Stimulated activated naive CD8-positive, alpha-beta T cell treated with anti-CD3 and anti-CD28 coated beads, Interleukin-15, amount 100 ng/mL, for 72 hours (primary cell): ENCODE data around the gene SCN2B.

Experiments used
- ATAC-seq: fragments of 150-1000 bp; cut with Tn5 transposase; 2 replicates; pipeline ENCODE4 v1.10.0; 2021; ENCODE audit warnings: mild to moderate bottlenecking, moderate library complexity
- DNase-seq, 2 donors: peaks; one replicate each; pipeline ENCODE4 v3.0.0; 2021 to 2022
- H3K27ac Mint-ChIP-seq, 2 donors: one replicate each; pipeline ENCODE4 v1.8.0; 2022; ENCODE audit warnings: mild to moderate bottlenecking in 2 of 2, mixed read lengths in 2 of 2, moderate library complexity in 2 of 2
- H3K27me3 Mint-ChIP-seq: one replicate; pipeline ENCODE4 v1.8.0; 2022; ENCODE audit warnings: mixed read lengths
- H3K4me1 Mint-ChIP-seq: one replicate; pipeline ENCODE4 v1.8.0; 2022; ENCODE audit warnings: mild to moderate bottlenecking, mixed read lengths
- H3K4me3 Mint-ChIP-seq, 2 donors: one replicate each; pipeline ENCODE4 v1.8.0; 2022; ENCODE audit warnings: mild to moderate bottlenecking in 2 of 2, mixed read lengths in 2 of 2, moderate library complexity in 1 of 2
- H3K9me3 Mint-ChIP-seq, 2 donors: one replicate each; pipeline ENCODE4 v1.8.0; 2022; ENCODE audit warnings: mixed read lengths in 2 of 2

The SCN2B gene

GRCh38 chr11:118175993-118176777, at the start of gene SCN2B:
TSS of gene SCN2B (minus strand) at chr11:118176639. CDS start at chr11:118176431, 208 bp downstream.
- Mint-ChIP-seq H3K4me3 (no peak within 1 kb of the TSS), H3K27me3 (peaks cover 32% of the 10 kb centered on the region), H3K27ac (peak within 1 kb of the TSS in 1 of 2 donors; percentile 27), H3K4me1 (peaks cover 11% of the 10 kb centered on the region), H3K9me3 (no peaks in the 10 kb centered on the region)
- ATAC-seq (no peak), DNase-seq (no peak)

GRCh38 chr11:118224511-118225188, 48.2 kb upstream of the SCN2B start, which contains the start of gene JAML:
TSS of gene JAML (minus strand) at chr11:118225011. CDS start at chr11:118214866, 10,145 bp downstream.
- peak; percentile 85 for ATAC-seq
- peak within 1 kb of the TSS; percentile 96 to 99 for H3K27ac Mint-ChIP-seq

GRCh38 chr11:118223992-118224391, 47.6 kb upstream of the SCN2B start:
- peak; percentile 52 for ATAC-seq
- Mint-ChIP-seq H3K4me3 (peak overlapping the region; percentile 85 to 92), H3K27ac (peak overlapping the region; percentile 96 to 99), H3K9me3 (peaks cover 5 to 7% of the 10 kb centered on the region in 2 donors), H3K4me1 (peaks cover 40% of the 10 kb centered on the region), H3K27me3 (no peaks in the 10 kb centered on the region)
- DNase-seq = peak in 1 of 2 donors; percentile 53

More at GRCh38 chr11:118224511-118225188, 48.2 kb upstream of the SCN2B start, which contains the start of gene JAML:
- peaks cover 5 to 7% of the 10 kb centered on the region in 2 donors for H3K9me3 Mint-ChIP-seq
- H3K4me1 Mint-ChIP-seq = peaks cover 33% of the 10 kb centered on the region
- H3K4me3 Mint-ChIP-seq = peak within 1 kb of the TSS; percentile 89 to 92
- H3K27me3 Mint-ChIP-seq = no peaks in the 10 kb centered on the region
- peak; percentile 71 to 84 for DNase-seq

GRCh38 chr11:118223570-118223969, 47.1 kb upstream of the SCN2B start:
- DNase-seq (no peak), ATAC-seq (peak; percentile 39)
- peak overlapping the region; percentile 85 to 92 for H3K4me3 Mint-ChIP-seq
- H3K27ac Mint-ChIP-seq = peak overlapping the region; percentile 96 to 99
- peaks cover 44% of the 10 kb centered on the region for H3K4me1 Mint-ChIP-seq
- peaks cover 5 to 7% of the 10 kb centered on the region in 2 donors for H3K9me3 Mint-ChIP-seq
- H3K27me3 Mint-ChIP-seq = no peaks in the 10 kb centered on the region

GRCh38 chr11:118222437-118222836, 46.0 kb upstream of the SCN2B start:
- ATAC-seq = no peak
- H3K4me1 Mint-ChIP-seq = peaks cover 55% of the 10 kb centered on the region
- peak overlapping the region; percentile 97 to 98 for H3K27ac Mint-ChIP-seq
- peak overlapping the region; percentile 92 to 98 for H3K4me3 Mint-ChIP-seq
- no peak for DNase-seq
- H3K9me3 Mint-ChIP-seq = peaks cover 5 to 7% of the 10 kb centered on the region in 2 donors
- no peaks in the 10 kb centered on the region for H3K27me3 Mint-ChIP-seq

- Mint-ChIP-seq H3K27me3 (no peaks in the 10 kb centered on the region), H3K27ac (peak overlapping the region; percentile 97 to 98), H3K4me1 (peaks cover 65% of the 10 kb centered on the region), H3K4me3 (peak overlapping the region; percentile 92 to 98), H3K9me3 (peaks cover 5 to 7% of the 10 kb centered on the region in 2 donors)
- DNase-seq (peak in 1 of 2 donors; percentile 68), ATAC-seq (no peak)
These were observed 45.0 kb upstream of the SCN2B start for GRCh38 chr11:118221419-118221818.

- DNase-seq (no peak), ATAC-seq (no peak)
- H3K27ac Mint-ChIP-seq = peak overlapping the region; percentile 92 to 94
- H3K4me3 Mint-ChIP-seq = peak overlapping the region; percentile 92 to 98
- H3K4me1 Mint-ChIP-seq = peaks cover 81% of the 10 kb centered on the region
- no peaks in the 10 kb centered on the region for H3K9me3 Mint-ChIP-seq
- H3K27me3 Mint-ChIP-seq = no peaks in the 10 kb centered on the region
These were observed 43.3 kb upstream of the SCN2B start for GRCh38 chr11:118219732-118220131.

- H3K4me3 Mint-ChIP-seq = peak overlapping the region; percentile 92 to 98
- H3K27me3 Mint-ChIP-seq = no peaks in the 10 kb centered on the region
- peak overlapping the region; percentile 92 to 94 for H3K27ac Mint-ChIP-seq
- DNase-seq = no peak
- no peaks in the 10 kb centered on the region for H3K9me3 Mint-ChIP-seq
- no peak for ATAC-seq
- H3K4me1 Mint-ChIP-seq = peaks cover 86% of the 10 kb centered on the region
These were observed 42.8 kb upstream of the SCN2B start for GRCh38 chr11:118219244-118219643.

- peak overlapping the region; percentile 94 to 97 for H3K27ac Mint-ChIP-seq
- ATAC-seq (peak; percentile 80), DNase-seq (peak in 1 of 2 donors; percentile 57)
- no peaks in the 10 kb centered on the region for H3K27me3 Mint-ChIP-seq
- H3K9me3 Mint-ChIP-seq = no peaks in the 10 kb centered on the region
- H3K4me1 Mint-ChIP-seq = peaks cover 98% of the 10 kb centered on the region
- H3K4me3 Mint-ChIP-seq = peak overlapping the region; percentile 92 to 98
These were observed 41.1 kb upstream of the SCN2B start for GRCh38 chr11:118217575-118217974.

- no peaks in the 10 kb centered on the region for H3K9me3 Mint-ChIP-seq
These were observed 40.4 kb upstream of the SCN2B start for GRCh38 chr11:118216621-118217481.

GRCh38 chr11:118215765-118216164, 39.3 kb upstream of the SCN2B start:
- Mint-ChIP-seq H3K4me1 (peaks cover 99% of the 10 kb centered on the region), H3K27ac (peak overlapping the region; percentile 94 to 97), H3K9me3 (no peaks in the 10 kb centered on the region), H3K4me3 (peak overlapping the region; percentile 92 to 98), H3K27me3 (no peaks in the 10 kb centered on the region)
- no peak for ATAC-seq
- no peak for DNase-seq

More at GRCh38 chr11:118216621-118217481, 40.4 kb upstream of the SCN2B start:
- peak; percentile 85 for ATAC-seq
- H3K4me1 Mint-ChIP-seq = peaks cover 98% of the 10 kb centered on the region
- peak overlapping the region; percentile 94 to 97 for H3K27ac Mint-ChIP-seq
- H3K27me3 Mint-ChIP-seq = no peaks in the 10 kb centered on the region
- H3K4me3 Mint-ChIP-seq = peak overlapping the region; percentile 92 to 98
- peak; percentile 56 to 72 for DNase-seq

GRCh38 chr11:118215262-118215661, 38.8 kb upstream of the SCN2B start:
- Mint-ChIP-seq H3K9me3 (no peaks in the 10 kb centered on the region), H3K4me3 (peak overlapping the region; percentile 92 to 98), H3K27me3 (no peaks in the 10 kb centered on the region), H3K27ac (peak overlapping the region; percentile 29 to 94), H3K4me1 (peaks cover 99% of the 10 kb centered on the region)
- ATAC-seq (no peak), DNase-seq (no peak)

GRCh38 chr11:118214210-118214914, 37.9 kb upstream of the SCN2B start:
- H3K27me3 Mint-ChIP-seq = no peaks in the 10 kb centered on the region
- peaks cover 98% of the 10 kb centered on the region for H3K4me1 Mint-ChIP-seq
- peak overlapping the region; percentile 90 to 94 for H3K27ac Mint-ChIP-seq
- ATAC-seq = no peak
- no peaks in the 10 kb centered on the region for H3K9me3 Mint-ChIP-seq
- peak overlapping the region; percentile 92 to 98 for H3K4me3 Mint-ChIP-seq
- DNase-seq = no peak

GRCh38 chr11:118213781-118214180, 37.3 kb upstream of the SCN2B start:
- Mint-ChIP-seq H3K4me1 (peaks cover 98% of the 10 kb centered on the region), H3K9me3 (no peaks in the 10 kb centered on the region)

More at GRCh38 chr11:118213781-118214180, 37.3 kb upstream of the SCN2B start:
- DNase-seq (no peak), ATAC-seq (no peak)
- Mint-ChIP-seq H3K27ac (peak overlapping the region; percentile 90 to 94), H3K27me3 (no peaks in the 10 kb centered on the region), H3K4me3 (peak overlapping the region; percentile 92 to 98)
